IMR-90 (cell line): ENCODE results near the gene PITPNM3. TPM values are rescaled to one million over a fixed set of nuclear protein-coding genes. Genes with fewer than 3 reads are reported as not detected.

Experiments
- ATAC-seq: fragments of 200-7000 bp; cut with Tn5 transposase; 2 replicates; pipeline ENCODE4 v1.9.1; 2020; ENCODE audit warnings: low read depth, mild to moderate bottlenecking, moderate library complexity
- BruUV-seq: library from RNA; stranded (reverse); fragments of 400-500 nt; replicated peaks from 2 replicates; lab custom pipeline; 2021; lab: Mats Ljungman, UMichigan
- CTCF ChIA-PET: fragments of 300-600 bp; formaldehyde crosslinking; extraction: SDS; loops from one replicate; lab custom pipeline; 2021; ENCODE audit warnings: antibody characterized with exemption; lab: Yijun Ruan, JAX
- POLR2A ChIA-PET: fragments of 300-600 bp; sonication (Branson Sonifier 250); formaldehyde crosslinking; loops from one replicate; lab custom pipeline; 2022; ENCODE audit warnings: antibody characterized with exemption; ENCODE audit not compliant: unreplicated experiment; lab: Charles Lee
- DNase-seq: peaks from one replicate; pipeline ENCODE4 v3.0.0; 2013
- H2AFZ ChIP-seq: replicated peaks from 2 replicates; pipeline ENCODE3; 2013; ENCODE audit warnings: low read length, mild to moderate bottlenecking; ENCODE audit not compliant: poor library complexity
- H2AK5ac ChIP-seq: 2 replicates; pipeline ENCODE4 v1.6.1; 2013; ENCODE audit warnings: low read depth, low read length, inconsistent platforms
- H2AK9ac ChIP-seq: replicated peaks from 2 replicates; pipeline ENCODE3; 2013; ENCODE audit warnings: mild to moderate bottlenecking, low read depth, low read length, moderate library complexity; ENCODE audit not compliant: poor library complexity
- H2BK120ac ChIP-seq: 2 replicates; pipeline ENCODE4 v1.6.1; 2013; ENCODE audit warnings: low read depth, low read length, inconsistent platforms
- H2BK15ac ChIP-seq: 3 replicates; pipeline ENCODE4 v1.6.1; 2013; ENCODE audit warnings: low read depth, low read length, inconsistent platforms
- H2BK20ac ChIP-seq: 2 replicates; pipeline ENCODE4 v1.6.1; 2013; ENCODE audit warnings: low read depth, mild to moderate bottlenecking, inconsistent platforms, low read length, moderate library complexity
- H2BK5ac ChIP-seq: 2 replicates; pipeline ENCODE4 v1.6.1; 2013; ENCODE audit warnings: mild to moderate bottlenecking, low read depth, low read length, inconsistent platforms; ENCODE audit not compliant: poor library complexity, severe bottlenecking
- H3K14ac ChIP-seq: replicated peaks from 2 replicates; pipeline ENCODE4 v1.6.1; 2013; ENCODE audit warnings: low read depth, low read length, inconsistent platforms
- H3K18ac ChIP-seq: 2 replicates; pipeline ENCODE4 v1.6.1; 2013; ENCODE audit warnings: low read depth, low read length, control low read depth
- H3K23ac ChIP-seq: 2 replicates; pipeline ENCODE4 v1.6.1; 2013; ENCODE audit warnings: low read depth, low read length, inconsistent platforms
- H3K27ac ChIP-seq: 2 replicates; pipeline ENCODE4 v1.5.1; 2013; ENCODE audit warnings: mild to moderate bottlenecking, control low read depth, low read length; ENCODE audit not compliant: insufficient read depth
- H3K27me3 ChIP-seq: 2 replicates; pipeline ENCODE4 v1.6.1; 2013; ENCODE audit warnings: low read length; ENCODE audit not compliant: control insufficient read depth, insufficient read depth
- H3K36me3 ChIP-seq: 2 replicates; pipeline ENCODE4 v1.6.1; 2013; ENCODE audit warnings: low read length, mixed read lengths; ENCODE audit not compliant: control insufficient read depth, insufficient read depth
- H3K4ac ChIP-seq: 2 replicates; pipeline ENCODE4 v1.6.1; 2013; ENCODE audit warnings: low read depth, low read length, inconsistent platforms
- H3K4me1 ChIP-seq: 2 replicates; pipeline ENCODE4 v1.6.1; 2013; ENCODE audit warnings: low read length, mixed read lengths; ENCODE audit not compliant: control insufficient read depth, insufficient read depth
- H3K4me2 ChIP-seq: 2 replicates; pipeline ENCODE4 v1.6.1; 2013; ENCODE audit warnings: low read depth, mild to moderate bottlenecking, control low read depth, low read length, moderate library complexity
- H3K4me3 ChIP-seq: 2 replicates; pipeline ENCODE4 v1.5.1; 2013; ENCODE audit warnings: low read depth, mild to moderate bottlenecking, control low read depth, low read length, moderate library complexity; ENCODE audit not compliant: insufficient read depth
- H3K56ac ChIP-seq: 2 replicates; pipeline ENCODE4 v1.6.1; 2013; ENCODE audit warnings: low read length, inconsistent platforms; ENCODE audit not compliant: insufficient read depth; ENCODE audit errors: extremely low read depth
- H3K79me1 ChIP-seq, 2 experiments: 2 replicates each; pipeline ENCODE4 v1.6.1; 2013; ENCODE audit warnings: low read length in 2 of 2, inconsistent platforms in 1 of 2, low read depth in 1 of 2
- H3K9ac ChIP-seq: 2 replicates; pipeline ENCODE4 v1.6.1; 2013; ENCODE audit warnings: low read depth, low read length, control low read depth
- H3K9me1 ChIP-seq: 2 replicates; pipeline ENCODE4 v1.6.1; 2013; ENCODE audit warnings: low read length, inconsistent platforms; ENCODE audit not compliant: insufficient read depth
- H3K9me3 ChIP-seq: 2 replicates; pipeline ENCODE4 v1.6.1; 2013; ENCODE audit warnings: low read length; ENCODE audit not compliant: control insufficient read depth, insufficient read depth
- H4K20me1 ChIP-seq: 2 replicates; pipeline ENCODE4 v1.6.1; 2013; ENCODE audit warnings: low read length, inconsistent platforms; ENCODE audit not compliant: insufficient read depth
- H4K5ac ChIP-seq: 2 replicates; pipeline ENCODE4 v1.6.1; 2013; ENCODE audit warnings: mild to moderate bottlenecking, low read depth, low read length, control low read depth
- H4K8ac ChIP-seq, 2 experiments: 2 replicates each; pipeline ENCODE4 v1.6.1; 2013; ENCODE audit warnings: low read depth in 2 of 2, low read length in 2 of 2, control low read depth in 1 of 2, inconsistent platforms in 1 of 2
- H4K91ac ChIP-seq: 2 replicates; pipeline ENCODE4 v1.6.1; 2013; ENCODE audit warnings: low read depth, low read length, inconsistent platforms; ENCODE audit not compliant: insufficient read depth
- BHLHE40 ChIP-seq: fragments of 150-350 bp; IDR thresholded peaks from 2 replicates; pipeline ENCODE4 v1.6.1; 2016; ENCODE audit warnings: mild to moderate bottlenecking, low read depth, low read length
- CEBPB ChIP-seq: IDR thresholded peaks from 2 replicates; pipeline ENCODE4 v1.6.1; 2012; ENCODE audit warnings: low read depth, low read length, improper control_type of control experiment
- FOS ChIP-seq: fragments of 150-350 bp; IDR thresholded peaks from 2 replicates; pipeline ENCODE4 v1.6.1; 2016; ENCODE audit warnings: low read depth, low read length
- NFE2L2 ChIP-seq: fragments of 150-350 bp; IDR thresholded peaks from 2 replicates; pipeline ENCODE4 v1.6.1; 2016; ENCODE audit warnings: low read depth, mild to moderate bottlenecking, low read length
- POLR2A ChIP-seq: IDR thresholded peaks from 2 replicates; pipeline ENCODE4 v1.6.1; 2012; ENCODE audit warnings: mild to moderate bottlenecking, low read depth, low read length
- RAD21 ChIP-seq: IDR thresholded peaks from 2 replicates; pipeline ENCODE4 v1.6.1; 2012; ENCODE audit warnings: low read length, improper control_type of control experiment
- RCOR1 ChIP-seq: IDR thresholded peaks from 2 replicates; pipeline ENCODE4 v1.6.1; 2012; ENCODE audit warnings: mild to moderate bottlenecking, low read length, improper control_type of control experiment; ENCODE audit not compliant: insufficient replicate concordance
- RFX5 ChIP-seq: IDR thresholded peaks from 2 replicates; pipeline ENCODE4 v1.8.0; 2012; ENCODE audit warnings: low read depth, mild to moderate bottlenecking, low read length, moderate library complexity
- WGBS, 2 experiments: methylation state at CpG; one replicate each; pipeline versions ENCODE4 v1.1.5 to v1.1.7; 2013; ENCODE audit warnings: missing lambda C conversion rate in 2 of 2; ENCODE audit not compliant: insufficient read length in 1 of 2; ENCODE audit errors: extremely low coverage in 2 of 2; 5-methylcytosine and 5-hydroxymethylcytosine counted together
- dilution Hi-C: fragments of 300-500 bp; cut with HindIII; formaldehyde crosslinking; loops from one replicate; pipeline ENCODE4 v1.14.3; 2018; ENCODE audit warnings: low sequenced_read_pairs; ENCODE audit not compliant: unreplicated experiment
- in situ Hi-C: fragments of 300-500 bp; cut with MboI; formaldehyde crosslinking; loops from 3 replicates; pipeline ENCODE4 v1.14.3; 2019; ENCODE audit warnings: low sequenced_read_pairs, inconsistent platforms, mixed read lengths
- intact Hi-C: fragments of 100-400 bp; cut with micrococcal nuclease; formaldehyde crosslinking; loops from 2 replicates; pipeline ENCODE4 v1.10.0; 2022
- polyA plus RNA-seq, 3 experiments: library from polyadenylated mRNA; depleted of rRNA; stranded (reverse); fragments of >200 nt; gene quantifications; 2 replicates each; pipeline ENCODE4 v1.2.3, GENCODE V29; 2012; ENCODE audit warnings: low replicate concordance in 1 of 3
- total RNA-seq: library from RNA; depleted of rRNA; stranded (reverse); fragments of >200 nt; gene quantifications from 2 replicates; pipeline ENCODE4 v1.2.3, GENCODE V29; 2012
- TF ChIP-seq, protein P1 (sequence below): fragments of 150-350 bp; IDR thresholded peaks from 2 replicates; pipeline ENCODE4 v1.6.1; 2016; ENCODE audit warnings: low read depth, mild to moderate bottlenecking, low read length, moderate library complexity, borderline replicate concordance
- TF ChIP-seq, protein P2 (sequence below): fragments of 150-350 bp; IDR thresholded peaks from 2 replicates; pipeline ENCODE4 v1.6.1; 2017; ENCODE audit warnings: mild to moderate bottlenecking, antibody characterized with exemption, low read length, low read depth

The PITPNM3 gene
- total and polyA plus RNA-seq, 2 of the 4 experiments (the other 2 are of a cell fraction) = 0.54 to 1.7 TPM

DNA sequence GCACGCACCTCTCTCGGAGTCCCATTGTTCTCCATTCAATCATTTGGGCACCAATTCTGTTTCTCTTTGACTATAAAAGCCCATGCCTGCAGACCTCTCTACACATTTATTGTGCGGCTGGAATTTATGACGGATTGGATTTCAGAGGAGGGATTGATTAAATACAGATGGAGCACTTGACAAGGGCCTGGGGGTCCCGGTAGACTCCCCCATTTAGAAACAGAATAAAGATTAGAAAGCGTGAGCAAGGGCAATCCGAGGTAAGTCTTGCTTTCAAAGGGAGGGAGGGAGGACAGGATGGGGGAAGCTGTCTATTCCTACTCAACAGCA is 15.1 kb upstream of the PITPNM3 start:
- peaks cover 0 to 4% of the 10 kb centered on the region in 2 experiments; a peak in 1 of 4 replicates for H3K79me1 ChIP-seq
- no peak overlapping the region for H3K23ac ChIP-seq
- ChIA-PET CTCF (no interaction called here), POLR2A (no interaction called here)
- no peaks in the 10 kb centered on the region for H3K9me3 ChIP-seq
- DNase-seq = no peak
- H2BK5ac ChIP-seq = no peak overlapping the region
- no peaks in the 10 kb centered on the region for H3K27me3 ChIP-seq
- H3K9me1 ChIP-seq = peaks cover 10% of the 10 kb centered on the region; the same call in 1 of the 2 replicates
- intact Hi-C loops (no loop called here), in situ Hi-C loops (no loop called here), dilution Hi-C loops (no loop called here)
- WGBS, 2 experiments = no CpG with 5 or more reads among the region's 7 CpGs
- H4K8ac ChIP-seq = no peak overlapping the region
- no peak overlapping the region for H3K56ac ChIP-seq
- no peak overlapping the region for H3K4ac ChIP-seq
- H3K18ac ChIP-seq = no peak overlapping the region
- BruUV-seq = no TSS peak
- no peak for ATAC-seq
- no peak overlapping the region for H3K9ac ChIP-seq
- H4K91ac ChIP-seq = no peak overlapping the region
- H2BK15ac ChIP-seq = no peak overlapping the region
- H3K14ac ChIP-seq = no peak overlapping the region
- no peak overlapping the region for H2AFZ ChIP-seq
- no peak overlapping the region for H2AK5ac ChIP-seq
- no peaks in the 10 kb centered on the region for H3K36me3 ChIP-seq
- no peak overlapping the region for H2AK9ac ChIP-seq
- H2BK120ac ChIP-seq = no peak overlapping the region
- H4K5ac ChIP-seq = no peak overlapping the region
- no peak overlapping the region for H3K4me2 ChIP-seq
- no peak overlapping the region for H3K27ac ChIP-seq
- no peak overlapping the region for H2BK20ac ChIP-seq
- H3K4me3 ChIP-seq = no peak overlapping the region
- peaks cover 20% of the 10 kb centered on the region for H3K4me1 ChIP-seq
- TF ChIP-seq, protein P1, sequence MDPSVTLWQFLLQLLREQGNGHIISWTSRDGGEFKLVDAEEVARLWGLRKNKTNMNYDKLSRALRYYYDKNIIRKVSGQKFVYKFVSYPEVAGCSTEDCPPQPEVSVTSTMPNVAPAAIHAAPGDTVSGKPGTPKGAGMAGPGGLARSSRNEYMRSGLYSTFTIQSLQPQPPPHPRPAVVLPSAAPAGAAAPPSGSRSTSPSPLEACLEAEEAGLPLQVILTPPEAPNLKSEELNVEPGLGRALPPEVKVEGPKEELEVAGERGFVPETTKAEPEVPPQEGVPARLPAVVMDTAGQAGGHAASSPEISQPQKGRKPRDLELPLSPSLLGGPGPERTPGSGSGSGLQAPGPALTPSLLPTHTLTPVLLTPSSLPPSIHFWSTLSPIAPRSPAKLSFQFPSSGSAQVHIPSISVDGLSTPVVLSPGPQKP = no peak
- no peak for TF ChIP-seq NFE2L2
- no peak for TF ChIP-seq RCOR1
- no peak for TF ChIP-seq RFX5
- TF ChIP-seq FOS = no peak
- TF ChIP-seq RAD21 = no peak
- no peak for TF ChIP-seq POLR2A
- TF ChIP-seq CEBPB = no peak
- TF ChIP-seq, protein P2, sequence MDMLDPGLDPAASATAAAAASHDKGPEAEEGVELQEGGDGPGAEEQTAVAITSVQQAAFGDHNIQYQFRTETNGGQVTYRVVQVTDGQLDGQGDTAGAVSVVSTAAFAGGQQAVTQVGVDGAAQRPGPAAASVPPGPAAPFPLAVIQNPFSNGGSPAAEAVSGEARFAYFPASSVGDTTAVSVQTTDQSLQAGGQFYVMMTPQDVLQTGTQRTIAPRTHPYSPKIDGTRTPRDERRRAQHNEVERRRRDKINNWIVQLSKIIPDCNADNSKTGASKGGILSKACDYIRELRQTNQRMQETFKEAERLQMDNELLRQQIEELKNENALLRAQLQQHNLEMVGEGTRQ = no peak
- TF ChIP-seq BHLHE40 = no peak
- no peaks in the 10 kb centered on the region for H4K20me1 ChIP-seq
